H1 (cell line): ENCODE data around the gene ABCA13. TPM values are rescaled to one million over a fixed set of nuclear protein-coding genes. Genes with fewer than 3 reads are reported as not detected.

Source experiments
- ATF3 ChIP-seq: IDR thresholded peaks from 2 replicates; pipeline ENCODE4 v1.6.1; 2011; ENCODE audit warnings: low read depth, mild to moderate bottlenecking, low read length; ENCODE audit not compliant: insufficient read depth
- BACH1 ChIP-seq: IDR thresholded peaks from 2 replicates; pipeline ENCODE4 v1.6.1; 2012; ENCODE audit warnings: low read length, improper control_type of control experiment
- BRCA1 ChIP-seq: IDR thresholded peaks from 2 replicates; pipeline ENCODE4 v1.6.1; 2012; ENCODE audit warnings: low read depth, low read length, improper control_type of control experiment
- GTF2F1 ChIP-seq: IDR thresholded peaks from 2 replicates; pipeline ENCODE4 v1.6.1; 2012; ENCODE audit warnings: low read depth, low read length, improper control_type of control experiment, borderline replicate concordance
- KDM4A ChIP-seq: IDR thresholded peaks from one replicate; pipeline ENCODE4 v1.7.1; 2012; ENCODE audit warnings: low read depth, mild to moderate bottlenecking, moderate library complexity, low read length, inconsistent platforms; ENCODE audit not compliant: severe bottlenecking
- NRF1 ChIP-seq: IDR thresholded peaks from 2 replicates; pipeline ENCODE4 v1.6.1; 2011; ENCODE audit warnings: mild to moderate bottlenecking, low read depth, low read length, improper control_type of control experiment
- POLR2AphosphoS5 ChIP-seq: IDR thresholded peaks from 2 replicates; pipeline ENCODE4 v1.6.1; 2011; ENCODE audit warnings: low read depth, low read length
- SIN3A ChIP-seq, 2 experiments: IDR thresholded peaks in 1 of 2; conservative IDR thresholded peaks in 1 of 2; 2 replicates each; pipeline ENCODE4 v1.6.1; 2011 to 2012; ENCODE audit warnings: low read length in 2 of 2, improper control_type of control experiment in 1 of 2, low read depth in 1 of 2, mild to moderate bottlenecking in 1 of 2
- TAF1 ChIP-seq: IDR thresholded peaks from 2 replicates; pipeline ENCODE4 v1.6.1; 2011; ENCODE audit warnings: mild to moderate bottlenecking, low read depth, low read length
- polyA plus RNA-seq, 7 experiments: library from polyadenylated mRNA; depleted of rRNA in 3 of 7; stranded (reverse) in 5 of 7; unstranded in 2 of 7; fragments of >200 nt in 5 of 7; fragments of 200-250 nt in 2 of 7; gene quantifications; 1 replicate in 5 of 7; 2 replicates in 1 of 7; 4 replicates in 1 of 7; pipeline versions ENCODE4 v1.2.1 to v1.2.3, GENCODE V29; 2011 to 2013; ENCODE audit warnings: missing spikeins in 2 of 7, mixed read lengths in 2 of 7
- total RNA-seq: library from RNA; stranded (reverse); fragmentation: NEBNext Ultra II Directional; extraction: Animal tissue kit (Norgen Biotek cat#: 25700); gene quantifications from 2 replicates; pipeline ENCODE4 v1.2.1, GENCODE V29; 2021
- TF ChIP-seq, protein P1 (sequence below): fragments of 300-600 bp; sonication (generic); IDR thresholded peaks from 2 replicates; pipeline ENCODE4 v1.7.1; 2012; ENCODE audit warnings: low read length, moderate library complexity, mild to moderate bottlenecking, inconsistent platforms; ENCODE audit not compliant: insufficient replicate concordance

ABCA13 gene
- total and polyA plus RNA-seq, 2 of the 8 experiments (the other 6 are each of a cell fraction or from before 2014, with no cell fraction given) = 0.07 to 0.09 TPM

GRCh38 chr7:48269066-48269465 is 97.8 kb downstream of the ABCA13 start (continued):
- TF ChIP-seq, protein P1, sequence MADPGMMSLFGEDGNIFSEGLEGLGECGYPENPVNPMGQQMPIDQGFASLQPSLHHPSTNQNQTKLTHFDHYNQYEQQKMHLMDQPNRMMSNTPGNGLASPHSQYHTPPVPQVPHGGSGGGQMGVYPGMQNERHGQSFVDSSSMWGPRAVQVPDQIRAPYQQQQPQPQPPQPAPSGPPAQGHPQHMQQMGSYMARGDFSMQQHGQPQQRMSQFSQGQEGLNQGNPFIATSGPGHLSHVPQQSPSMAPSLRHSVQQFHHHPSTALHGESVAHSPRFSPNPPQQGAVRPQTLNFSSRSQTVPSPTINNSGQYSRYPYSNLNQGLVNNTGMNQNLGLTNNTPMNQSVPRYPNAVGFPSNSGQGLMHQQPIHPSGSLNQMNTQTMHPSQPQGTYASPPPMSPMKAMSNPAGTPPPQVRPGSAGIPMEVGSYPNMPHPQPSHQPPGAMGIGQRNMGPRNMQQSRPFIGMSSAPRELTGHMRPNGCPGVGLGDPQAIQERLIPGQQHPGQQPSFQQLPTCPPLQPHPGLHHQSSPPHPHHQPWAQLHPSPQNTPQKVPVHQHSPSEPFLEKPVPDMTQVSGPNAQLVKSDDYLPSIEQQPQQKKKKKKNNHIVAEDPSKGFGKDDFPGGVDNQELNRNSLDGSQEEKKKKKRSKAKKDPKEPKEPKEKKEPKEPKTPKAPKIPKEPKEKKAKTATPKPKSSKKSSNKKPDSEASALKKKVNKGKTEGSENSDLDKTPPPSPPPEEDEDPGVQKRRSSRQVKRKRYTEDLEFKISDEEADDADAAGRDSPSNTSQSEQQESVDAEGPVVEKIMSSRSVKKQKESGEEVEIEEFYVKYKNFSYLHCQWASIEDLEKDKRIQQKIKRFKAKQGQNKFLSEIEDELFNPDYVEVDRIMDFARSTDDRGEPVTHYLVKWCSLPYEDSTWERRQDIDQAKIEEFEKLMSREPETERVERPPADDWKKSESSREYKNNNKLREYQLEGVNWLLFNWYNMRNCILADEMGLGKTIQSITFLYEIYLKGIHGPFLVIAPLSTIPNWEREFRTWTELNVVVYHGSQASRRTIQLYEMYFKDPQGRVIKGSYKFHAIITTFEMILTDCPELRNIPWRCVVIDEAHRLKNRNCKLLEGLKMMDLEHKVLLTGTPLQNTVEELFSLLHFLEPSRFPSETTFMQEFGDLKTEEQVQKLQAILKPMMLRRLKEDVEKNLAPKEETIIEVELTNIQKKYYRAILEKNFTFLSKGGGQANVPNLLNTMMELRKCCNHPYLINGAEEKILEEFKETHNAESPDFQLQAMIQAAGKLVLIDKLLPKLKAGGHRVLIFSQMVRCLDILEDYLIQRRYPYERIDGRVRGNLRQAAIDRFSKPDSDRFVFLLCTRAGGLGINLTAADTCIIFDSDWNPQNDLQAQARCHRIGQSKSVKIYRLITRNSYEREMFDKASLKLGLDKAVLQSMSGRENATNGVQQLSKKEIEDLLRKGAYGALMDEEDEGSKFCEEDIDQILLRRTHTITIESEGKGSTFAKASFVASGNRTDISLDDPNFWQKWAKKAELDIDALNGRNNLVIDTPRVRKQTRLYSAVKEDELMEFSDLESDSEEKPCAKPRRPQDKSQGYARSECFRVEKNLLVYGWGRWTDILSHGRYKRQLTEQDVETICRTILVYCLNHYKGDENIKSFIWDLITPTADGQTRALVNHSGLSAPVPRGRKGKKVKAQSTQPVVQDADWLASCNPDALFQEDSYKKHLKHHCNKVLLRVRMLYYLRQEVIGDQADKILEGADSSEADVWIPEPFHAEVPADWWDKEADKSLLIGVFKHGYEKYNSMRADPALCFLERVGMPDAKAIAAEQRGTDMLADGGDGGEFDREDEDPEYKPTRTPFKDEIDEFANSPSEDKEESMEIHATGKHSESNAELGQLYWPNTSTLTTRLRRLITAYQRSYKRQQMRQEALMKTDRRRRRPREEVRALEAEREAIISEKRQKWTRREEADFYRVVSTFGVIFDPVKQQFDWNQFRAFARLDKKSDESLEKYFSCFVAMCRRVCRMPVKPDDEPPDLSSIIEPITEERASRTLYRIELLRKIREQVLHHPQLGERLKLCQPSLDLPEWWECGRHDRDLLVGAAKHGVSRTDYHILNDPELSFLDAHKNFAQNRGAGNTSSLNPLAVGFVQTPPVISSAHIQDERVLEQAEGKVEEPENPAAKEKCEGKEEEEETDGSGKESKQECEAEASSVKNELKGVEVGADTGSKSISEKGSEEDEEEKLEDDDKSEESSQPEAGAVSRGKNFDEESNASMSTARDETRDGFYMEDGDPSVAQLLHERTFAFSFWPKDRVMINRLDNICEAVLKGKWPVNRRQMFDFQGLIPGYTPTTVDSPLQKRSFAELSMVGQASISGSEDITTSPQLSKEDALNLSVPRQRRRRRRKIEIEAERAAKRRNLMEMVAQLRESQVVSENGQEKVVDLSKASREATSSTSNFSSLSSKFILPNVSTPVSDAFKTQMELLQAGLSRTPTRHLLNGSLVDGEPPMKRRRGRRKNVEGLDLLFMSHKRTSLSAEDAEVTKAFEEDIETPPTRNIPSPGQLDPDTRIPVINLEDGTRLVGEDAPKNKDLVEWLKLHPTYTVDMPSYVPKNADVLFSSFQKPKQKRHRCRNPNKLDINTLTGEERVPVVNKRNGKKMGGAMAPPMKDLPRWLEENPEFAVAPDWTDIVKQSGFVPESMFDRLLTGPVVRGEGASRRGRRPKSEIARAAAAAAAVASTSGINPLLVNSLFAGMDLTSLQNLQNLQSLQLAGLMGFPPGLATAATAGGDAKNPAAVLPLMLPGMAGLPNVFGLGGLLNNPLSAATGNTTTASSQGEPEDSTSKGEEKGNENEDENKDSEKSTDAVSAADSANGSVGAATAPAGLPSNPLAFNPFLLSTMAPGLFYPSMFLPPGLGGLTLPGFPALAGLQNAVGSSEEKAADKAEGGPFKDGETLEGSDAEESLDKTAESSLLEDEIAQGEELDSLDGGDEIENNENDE = no peak
- TF ChIP-seq POLR2AphosphoS5 (no peak), GTF2F1 (no peak), SIN3A (conservative IDR thresholded peaks at IDR 0.05 in 1 of 2, IDR thresholded peaks at IDR 0.05 in 1 of 2; ENCODE audit: low read depth in 1 of 2, low read length in 2 of 2) (no peak), BACH1 (no peak), ATF3 (no peak), NRF1 (no peak), KDM4A (no peak), BRCA1 (no peak), TAF1 (no peak)
